Measurements from ENCODE around the gene BEX1.

- no peak for TF ChIP-seq POLR2AphosphoS5 (IDR thresholded peaks at IDR 0.05; ENCODE audit: low read depth, low read length)
- TF ChIP-seq TAF1 (IDR thresholded peaks at IDR 0.05; ENCODE audit: low read depth, low read length) = no peak
- no peak for TF ChIP-seq PAX5 (IDR thresholded peaks at IDR 0.05; ENCODE audit: insufficient read depth, low read length, severe bottlenecking)
- TF ChIP-seq POLR2A (IDR thresholded peaks at IDR 0.05; ENCODE audit: low read depth, low read length) = no peak
These were observed 12.6 kb downstream of the BEX1 start for GRCh38 chrX:103051260-103051789.

All from GM12891 (cell line).